Loucy (cell line): ENCODE results near the gene TMEM117.
"Not testable (repeated sequence)": the region's sequence is repeated elsewhere in the genome, so short reads cannot be mapped to it uniquely, and the experiment has no call there.

Experiments
- H2AFZ ChIP-seq: fragments of 200-600 bp; sonication (generic); 2 replicates; pipeline ENCODE4 v1.6.0; 2016; ENCODE audit warnings: antibody characterized with exemption, mild to moderate bottlenecking, low read length, moderate library complexity
- H3F3A ChIP-seq: fragments of 200-600 bp; 2 replicates; pipeline ENCODE4 v1.6.0; 2016; ENCODE audit warnings: antibody characterized with exemption, low read depth, mild to moderate bottlenecking
- H3K27me3 ChIP-seq: fragments of 200-600 bp; sonication (generic); 2 replicates; pipeline ENCODE4 v1.6.1; 2014; ENCODE audit warnings: low read length, mild to moderate bottlenecking; ENCODE audit not compliant: insufficient read depth, poor library complexity, severe bottlenecking
- H3K36me3 ChIP-seq: fragments of 200-600 bp; sonication (generic); 2 replicates; pipeline ENCODE4 v1.6.1; 2016; ENCODE audit warnings: low read length; ENCODE audit not compliant: insufficient read depth
- H3K4me1 ChIP-seq: fragments of 200-600 bp; sonication (generic); 2 replicates; pipeline ENCODE4 v1.5.1; 2014; ENCODE audit warnings: low read length, mild to moderate bottlenecking; ENCODE audit not compliant: insufficient read depth, poor library complexity, severe bottlenecking
- H3K4me2 ChIP-seq: fragments of 200-600 bp; sonication (generic); 2 replicates; pipeline ENCODE4 v1.6.0; 2014; ENCODE audit warnings: antibody characterized with exemption, low read length, low read depth, mild to moderate bottlenecking; ENCODE audit not compliant: poor library complexity, severe bottlenecking
- H3K4me3 ChIP-seq: fragments of 200-600 bp; sonication (generic); 2 replicates; pipeline ENCODE4 v1.5.1; 2014; ENCODE audit warnings: low read length, mild to moderate bottlenecking, mixed read lengths; ENCODE audit not compliant: poor library complexity, severe bottlenecking
- H3K79me2 ChIP-seq: fragments of 200-600 bp; sonication (generic); 2 replicates; pipeline ENCODE4 v1.6.1; 2014; ENCODE audit warnings: low read length; ENCODE audit not compliant: insufficient read depth
- H3K9ac ChIP-seq: fragments of 200-600 bp; sonication (generic); 2 replicates; pipeline ENCODE4 v1.6.0; 2014; ENCODE audit warnings: mild to moderate bottlenecking, low read depth, low read length, moderate library complexity; ENCODE audit not compliant: poor library complexity, severe bottlenecking
- H3K9me2 ChIP-seq: fragments of 200-600 bp; sonication (generic); replicated peaks from 2 replicates; pipeline ENCODE4 v1.6.1; 2016; ENCODE audit warnings: low read depth, low read length, mixed read lengths
- H3K9me3 ChIP-seq: fragments of 200-600 bp; sonication (generic); 2 replicates; pipeline ENCODE4 v1.6.1; 2014; ENCODE audit warnings: mild to moderate bottlenecking, antibody characterized with exemption, low read length, low read depth; ENCODE audit not compliant: insufficient read depth
- H4K20me1 ChIP-seq: fragments of 200-600 bp; sonication (generic); 2 replicates; pipeline ENCODE4 v1.6.0; 2014; ENCODE audit warnings: antibody characterized with exemption, low read length, mild to moderate bottlenecking; ENCODE audit not compliant: insufficient read depth, poor library complexity, severe bottlenecking
- CTCF ChIP-seq: fragments of 200-600 bp; sonication (generic); conservative IDR thresholded peaks from 2 replicates; pipeline ENCODE4 v1.5.1; 2014; ENCODE audit warnings: mild to moderate bottlenecking, antibody characterized with exemption, low read length
- EZH2phosphoT487 ChIP-seq: fragments of 200-600 bp; IDR thresholded peaks from 2 replicates; pipeline ENCODE4 v1.6.1; 2018; ENCODE audit warnings: antibody characterized with exemption, mild to moderate bottlenecking, moderate library complexity, borderline replicate concordance

The TMEM117 gene

GRCh38 chr12:44025499-44025898 is 189.6 kb downstream of the TMEM117 start:
- Histone ChIP-seq H3K4me2 (no peak overlapping the region), H3K9ac (no peak overlapping the region), H4K20me1 (no peaks in the 10 kb centered on the region), H3K36me3 (no peaks in the 10 kb centered on the region), H3K27me3 (no peaks in the 10 kb centered on the region), H3F3A (no peaks in the 10 kb centered on the region), H3K4me1 (peaks cover 6% of the 10 kb centered on the region), H3K4me3 (no peak overlapping the region), H3K9me3 (0 out of 2 replicates have a peak, but pooled peaks cover 4% of the 10 kb centered on the region), H2AFZ (no peak overlapping the region), H3K79me2 (no peaks in the 10 kb centered on the region), H3K9me2 (no peaks in the 10 kb centered on the region)
- TF ChIP-seq EZH2phosphoT487 = no peak
- no peak for TF ChIP-seq CTCF

DNA sequence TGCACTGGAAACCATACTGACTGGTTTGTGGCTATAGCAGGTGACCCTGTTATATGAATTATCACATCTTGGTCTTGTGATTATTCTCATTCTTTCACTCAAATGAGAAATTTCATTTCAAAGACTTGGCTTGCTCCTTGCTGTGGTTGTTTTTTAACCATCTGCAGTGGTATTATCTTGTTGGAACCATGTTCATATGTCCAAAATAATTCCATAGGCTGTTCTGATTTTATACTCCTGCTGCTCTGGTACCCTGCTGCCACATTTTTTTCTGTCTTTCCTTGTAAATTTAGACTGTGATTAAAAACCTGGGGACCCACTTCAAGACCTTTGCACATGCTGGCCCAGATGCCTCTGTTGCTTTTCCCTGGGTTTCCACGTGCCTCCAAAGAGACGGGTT is 190.2 kb downstream of the TMEM117 start:
- Histone ChIP-seq H3K4me2 (no peak overlapping the region), H3K4me1 (peaks cover 6% of the 10 kb centered on the region), H3K9me2 (no peaks in the 10 kb centered on the region), H3K9me3 (0 out of 2 replicates have a peak, but pooled peaks cover 8% of the 10 kb centered on the region), H2AFZ (no peak overlapping the region), H3K36me3 (no peaks in the 10 kb centered on the region), H3K9ac (no peak overlapping the region), H3K4me3 (no peak overlapping the region), H3K27me3 (no peaks in the 10 kb centered on the region), H3K79me2 (no peaks in the 10 kb centered on the region), H3F3A (no peaks in the 10 kb centered on the region), H4K20me1 (no peaks in the 10 kb centered on the region)
- TF ChIP-seq EZH2phosphoT487 (no peak), CTCF (no peak)

- not testable (repeated sequence) for H3K79me2 ChIP-seq, H4K20me1 ChIP-seq, H3K4me3 ChIP-seq, H3K4me1 ChIP-seq, H3K9me2 ChIP-seq, H3K36me3 ChIP-seq, H3K27me3 ChIP-seq, H3F3A ChIP-seq, H3K4me2 ChIP-seq, H2AFZ ChIP-seq, H3K9ac ChIP-seq
- H3K9me3 ChIP-seq = 0 out of 2 replicates have a peak, but pooled peaks cover 14% of the 10 kb centered on the region
Measured at GRCh38 chr12:44026926-44027325, 191.0 kb downstream of the TMEM117 start.

DNA sequence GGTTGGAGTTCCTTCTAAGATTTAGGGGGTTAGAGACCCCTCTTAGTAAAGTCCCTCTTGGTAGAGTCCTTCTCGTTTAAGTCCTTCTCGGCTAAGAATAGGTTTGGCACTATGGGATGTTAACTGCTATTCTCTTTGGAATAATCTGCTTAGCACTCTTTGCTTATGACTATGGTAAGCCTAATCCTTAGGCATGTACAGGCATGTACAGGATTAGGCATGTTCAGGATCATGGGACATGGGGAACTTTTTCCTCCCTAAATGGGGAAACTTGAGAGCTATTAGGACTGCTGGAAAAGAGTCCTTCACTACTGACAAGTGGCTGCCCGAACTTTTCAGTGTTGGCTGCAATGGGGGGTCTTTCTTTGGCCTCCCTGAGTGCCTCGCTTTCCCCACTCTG is 193.3 kb downstream of the TMEM117 start:
- Histone ChIP-seq H3F3A (no peaks in the 10 kb centered on the region), H3K9me3 (0 out of 2 replicates have a peak, but pooled peaks cover 16% of the 10 kb centered on the region), H3K4me3 (no peak overlapping the region), H4K20me1 (no peaks in the 10 kb centered on the region), H3K79me2 (no peaks in the 10 kb centered on the region), H3K9me2 (no peaks in the 10 kb centered on the region), H3K9ac (no peak overlapping the region), H3K27me3 (no peaks in the 10 kb centered on the region), H3K4me1 (no peaks in the 10 kb centered on the region), H3K36me3 (no peaks in the 10 kb centered on the region), H2AFZ (no peak overlapping the region), H3K4me2 (no peak overlapping the region)
- TF ChIP-seq EZH2phosphoT487 = no peak
- TF ChIP-seq CTCF = no peak
